GM19025 (cell line): ENCODE data around the gene NARS2.
A peak's percentile ranks its signal among the peaks of the same experiment; 100 is the strongest.
"Not testable (repeated sequence)": the region's sequence is repeated elsewhere in the genome, so short reads cannot be mapped to it uniquely, and the experiment has no call there.

Source experiments
- ATAC-seq: cut with Tn5 transposase; IDR thresholded peaks from one replicate; pipeline ENCODE4 v1.9.1; 2021; ENCODE audit warnings: mild to moderate bottlenecking, low read depth, moderate library complexity; ENCODE audit not compliant: unreplicated experiment

NARS2 gene

DNA sequence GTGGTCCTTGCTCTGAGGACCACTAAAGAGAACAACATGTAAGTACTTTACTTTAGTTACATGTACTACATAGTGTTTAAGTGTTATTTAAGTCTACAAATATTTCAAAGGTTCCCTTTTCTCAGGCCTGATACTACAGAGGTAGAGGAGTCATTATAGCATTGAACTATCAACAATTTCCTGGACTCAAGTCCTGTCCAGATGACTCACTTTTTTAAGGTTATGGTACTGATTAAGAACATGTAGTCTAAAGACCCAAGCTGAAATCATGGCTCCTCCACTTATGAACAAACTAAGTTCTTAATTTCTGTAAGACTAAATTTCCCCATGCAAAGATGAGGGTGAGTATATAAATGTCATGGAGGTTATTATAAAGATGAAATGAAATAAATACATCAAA, 74.7 kb downstream of the NARS2 start:
- no peak for ATAC-seq

DNA sequence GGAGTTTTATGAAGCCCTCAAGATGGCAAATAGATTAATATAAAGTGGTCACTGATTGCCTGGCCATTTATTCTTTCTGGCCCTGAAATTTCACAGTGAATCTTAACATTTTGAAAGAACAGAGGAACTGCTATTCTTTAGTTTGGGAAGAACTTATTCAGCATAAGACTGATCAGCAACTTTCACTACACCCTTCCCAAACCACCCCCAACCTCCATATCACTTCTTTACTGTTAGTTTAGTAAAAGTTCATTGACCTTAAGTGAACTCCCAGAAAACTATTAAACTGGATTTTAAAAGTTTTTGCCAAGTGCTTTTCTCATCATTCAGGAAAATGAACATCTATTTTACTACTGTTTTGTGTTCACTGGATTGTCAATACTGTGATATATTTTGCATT, 77.4 kb downstream of the NARS2 start:
- no peak for ATAC-seq

DNA sequence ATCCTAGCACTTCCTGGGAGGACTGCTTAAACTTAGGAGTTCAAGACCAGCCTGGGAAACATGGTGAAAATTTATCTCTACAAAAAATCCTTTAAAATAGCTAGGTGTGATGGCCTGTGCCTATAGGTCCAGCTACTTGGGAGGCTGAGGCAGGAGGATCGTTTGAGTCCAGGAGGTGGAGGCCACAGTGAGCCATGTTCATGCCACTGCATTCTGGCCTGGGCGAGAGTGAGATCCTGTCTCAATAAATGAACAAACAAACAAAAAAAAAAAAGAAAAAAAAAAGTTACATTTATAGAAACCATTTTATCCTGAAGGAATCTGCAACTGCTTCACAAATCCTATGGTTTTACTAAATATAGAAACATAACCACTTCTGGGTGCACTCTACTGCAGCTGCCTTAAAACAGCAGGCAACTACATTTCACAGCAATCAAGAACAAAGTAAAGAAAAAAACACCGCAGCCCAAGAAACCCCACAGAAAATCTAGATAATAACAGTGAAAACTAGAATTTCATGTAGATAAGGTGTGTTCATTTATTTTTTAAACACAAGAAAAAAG, 81.2 kb downstream of the NARS2 start:
- no peak for ATAC-seq

DNA sequence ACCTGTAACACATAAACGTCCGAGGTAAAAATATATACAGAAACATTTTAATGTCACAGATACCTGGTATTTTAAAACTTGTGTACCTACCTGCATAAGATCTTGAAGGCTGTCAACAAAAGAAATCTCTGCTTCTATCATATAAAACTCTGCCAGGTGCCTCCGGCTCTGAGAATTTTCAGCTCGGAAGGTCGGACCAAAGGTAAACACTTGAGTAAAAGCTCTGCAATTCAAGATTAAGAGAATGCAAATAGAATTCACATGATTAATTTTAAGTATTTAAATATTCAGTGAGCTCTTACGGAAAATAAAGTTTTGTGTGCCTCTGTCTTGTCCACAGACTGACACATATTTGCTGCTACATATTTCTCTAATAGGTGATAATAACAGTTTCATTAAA, 81.7 kb downstream of the NARS2 start:
- no peak for ATAC-seq

GRCh38 chr11:78489184-78489583, 85.5 kb downstream of the NARS2 start:
- ATAC-seq = no peak

GRCh38 chr11:78478536-78478935, 96.1 kb downstream of the NARS2 start:
- no peak for ATAC-seq

- no peak for ATAC-seq
Observed at GRCh38 chr11:78476066-78476465, 98.6 kb downstream of the NARS2 start.

DNA sequence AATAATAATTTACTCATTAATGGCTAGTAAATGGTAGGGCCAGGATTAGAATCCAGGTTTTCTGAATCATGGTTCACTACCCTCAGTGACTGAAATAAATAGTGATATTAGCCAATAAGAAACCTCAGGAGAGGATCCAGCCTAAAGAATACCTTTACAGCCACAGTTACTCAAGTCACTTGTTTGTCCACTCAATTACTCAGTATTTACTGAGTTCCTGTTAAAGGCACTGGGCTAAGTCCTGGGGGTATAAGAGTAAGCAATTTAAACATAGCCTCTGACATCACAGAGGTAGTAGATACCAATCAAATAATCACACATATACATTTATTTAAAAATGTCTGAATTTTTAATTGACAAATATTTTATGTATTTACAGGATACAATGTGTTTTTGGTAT, 100.2 kb downstream of the NARS2 start:
- no peak for ATAC-seq

- no peak for ATAC-seq
Observed at GRCh38 chr11:78472905-78473304, 101.8 kb downstream of the NARS2 start.

DNA sequence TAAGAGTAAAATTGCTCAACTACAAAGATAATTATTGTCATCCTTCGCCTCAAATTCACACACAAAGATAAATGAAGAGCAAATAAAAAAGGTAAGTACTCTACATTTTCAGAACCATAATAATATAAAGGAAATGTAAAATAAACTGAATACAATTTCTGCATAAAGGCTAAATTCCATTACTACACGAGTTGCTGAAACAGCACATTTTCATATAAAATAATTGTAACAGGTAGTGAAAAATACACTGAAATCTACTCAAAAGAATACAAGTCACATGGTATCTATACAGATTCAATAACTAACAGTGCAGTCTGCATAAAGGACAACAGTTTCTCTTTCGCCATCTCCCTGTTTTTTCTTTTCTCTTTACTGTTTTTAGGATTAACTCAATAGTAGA, 102.3 kb downstream of the NARS2 start:
- ATAC-seq = no peak

DNA sequence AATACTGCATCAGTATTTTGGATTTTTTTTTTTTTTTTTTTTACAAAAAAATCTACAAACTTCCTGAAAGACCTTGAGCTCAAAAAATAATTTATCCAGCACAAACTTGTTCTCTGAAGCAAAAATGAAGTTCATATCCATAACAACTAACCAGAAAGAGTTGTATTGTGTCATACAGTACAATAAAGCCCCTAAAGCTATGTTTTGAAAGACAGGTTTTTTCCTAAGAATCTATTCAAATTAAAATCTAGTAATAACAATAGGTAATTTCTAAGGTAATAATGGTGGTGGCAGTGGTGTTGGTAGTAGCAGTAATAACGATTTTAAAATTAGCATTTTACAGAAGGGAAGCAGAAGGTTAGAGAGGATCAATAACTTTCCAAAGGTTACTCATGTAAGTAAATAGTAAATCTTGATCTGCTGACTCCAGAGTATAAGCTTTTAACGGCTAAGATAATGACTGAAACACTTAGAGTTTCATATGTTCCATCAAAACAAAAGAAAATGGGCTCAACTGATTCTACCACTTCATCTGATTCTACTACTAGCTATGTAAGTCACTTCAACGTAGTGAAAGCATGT, 103.7 kb downstream of the NARS2 start:
- ATAC-seq = no peak

- ATAC-seq = no peak
Observed at GRCh38 chr11:78469896-78470295, 104.8 kb downstream of the NARS2 start.

DNA sequence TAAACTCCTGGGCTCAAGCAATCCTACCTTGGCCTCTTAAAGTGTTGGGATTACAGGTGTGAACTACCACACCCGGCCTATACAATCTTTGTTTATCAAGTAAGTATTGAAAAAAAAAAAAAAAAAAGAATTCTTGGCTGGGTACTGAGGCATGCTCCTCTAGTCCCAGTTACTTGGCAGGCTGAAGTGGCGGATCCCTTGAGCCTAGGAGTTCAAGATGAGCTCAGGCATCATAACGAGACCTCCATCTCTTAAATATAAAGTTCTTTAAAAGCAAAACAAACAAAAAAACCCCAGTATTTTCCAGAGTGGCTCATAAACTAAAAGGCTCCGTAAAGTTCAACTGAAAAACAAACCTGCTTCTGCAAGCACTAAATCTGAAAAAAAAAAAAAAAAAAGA, 106.7 kb downstream of the NARS2 start:
- no peak for ATAC-seq

DNA sequence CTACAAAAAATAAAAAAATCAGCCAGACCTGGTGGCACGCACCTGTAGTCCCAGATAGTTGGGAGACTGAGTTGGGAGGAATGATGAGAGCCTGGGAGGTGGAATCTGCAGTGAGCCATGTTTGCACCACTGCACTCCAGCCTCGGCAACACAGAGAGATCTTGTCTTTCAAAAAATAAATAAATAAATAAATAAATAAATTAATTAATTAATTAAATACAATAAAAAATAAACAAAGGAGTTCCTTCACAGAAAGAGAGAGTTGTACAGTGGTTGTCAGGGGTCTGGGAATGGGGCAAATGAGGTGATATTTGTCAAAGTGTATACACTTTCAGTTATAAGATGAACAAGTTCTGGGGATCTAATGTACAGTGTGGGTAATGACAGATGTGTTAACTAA, 107.3 kb downstream of the NARS2 start:
- no peak for ATAC-seq

DNA sequence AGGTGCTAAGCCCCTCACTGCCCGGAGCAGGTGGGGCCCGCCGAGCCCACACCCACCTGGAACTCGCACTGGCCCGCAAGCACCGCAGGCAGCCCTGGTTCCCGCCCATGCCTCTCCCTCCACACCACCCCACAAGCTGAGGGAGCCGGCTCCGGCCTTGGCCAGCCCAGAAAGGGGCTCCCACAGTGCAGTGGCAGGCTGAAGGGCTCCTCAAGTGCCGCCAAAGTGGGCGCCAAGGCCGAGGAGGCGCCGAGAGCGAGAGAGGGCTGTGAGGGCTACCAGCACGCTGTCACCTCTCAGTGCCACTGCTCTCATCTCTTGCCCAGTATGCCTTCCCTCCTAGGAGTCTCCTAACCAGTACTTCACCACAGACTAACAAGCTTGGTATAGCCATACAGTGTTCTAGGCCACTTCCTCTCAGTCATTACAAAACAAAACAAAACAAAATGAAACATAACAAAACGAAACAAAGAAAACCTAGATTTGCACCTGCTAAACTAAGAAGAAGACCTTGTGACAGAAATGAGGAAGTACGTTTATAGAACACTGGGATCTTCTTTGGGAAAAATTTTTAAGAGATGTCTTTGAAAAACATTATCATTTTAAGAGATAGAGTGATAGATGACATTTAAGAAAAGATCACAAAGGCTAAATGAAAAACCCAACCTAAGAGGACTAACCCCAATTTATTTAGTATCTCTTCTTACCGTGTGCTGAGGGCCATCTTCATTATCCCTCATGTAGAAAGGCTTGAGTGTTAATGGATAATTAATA, 109.3 kb downstream of the NARS2 start:
- peak; percentile 98 for ATAC-seq

DNA sequence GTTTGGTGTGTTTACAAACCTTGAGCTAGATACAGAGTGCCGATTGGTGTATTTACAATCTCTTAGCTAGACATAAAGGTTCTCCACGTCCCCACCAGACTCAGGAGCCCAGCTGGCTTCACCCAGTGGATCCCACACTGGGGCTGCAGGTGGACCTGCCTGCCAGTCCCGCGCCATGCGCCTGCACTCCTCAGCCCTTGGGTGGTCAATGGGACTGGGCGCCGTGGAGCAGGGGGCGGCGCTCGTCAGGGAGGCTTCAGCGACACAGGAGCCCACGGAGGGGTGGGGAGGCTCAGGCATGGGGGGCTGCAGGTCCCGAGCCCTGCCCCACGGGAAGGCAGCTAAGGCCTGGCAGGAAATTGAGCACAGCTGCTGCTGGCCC, 109.9 kb downstream of the NARS2 start:
- not testable (repeated sequence) for ATAC-seq

DNA sequence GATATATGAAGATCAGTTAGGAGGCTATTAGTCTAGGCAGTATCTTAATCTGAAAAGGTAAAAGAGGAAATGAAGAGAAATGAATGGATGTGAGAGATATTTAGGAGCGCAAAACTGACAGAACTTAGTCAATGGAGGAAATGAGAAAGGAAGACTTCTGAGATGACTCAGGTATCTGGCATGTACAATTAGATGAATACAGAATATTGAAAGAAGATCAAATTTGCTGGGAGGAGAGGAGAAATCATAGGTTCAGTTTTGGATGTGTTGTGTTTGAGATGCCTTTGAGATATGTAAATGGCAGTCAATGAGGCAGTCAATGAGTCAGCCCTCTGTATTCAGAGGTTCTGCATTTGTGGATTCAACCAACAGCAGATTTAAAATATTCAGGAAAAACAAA, 114.2 kb downstream of the NARS2 start:
- no peak for ATAC-seq

GRCh38 chr11:78459738-78460137, 114.9 kb downstream of the NARS2 start:
- no peak for ATAC-seq

GRCh38 chr11:78457448-78457847, 117.2 kb downstream of the NARS2 start:
- no peak for ATAC-seq

GRCh38 chr11:78453140-78453935, 121.3 kb downstream of the NARS2 start:
- no peak for ATAC-seq

- ATAC-seq = no peak
Observed at GRCh38 chr11:78451371-78452150, 123.1 kb downstream of the NARS2 start.
